HepG2 (cell line): ENCODE data around the gene DCAF15. TPM values are rescaled to one million over a fixed set of nuclear protein-coding genes. Genes with fewer than 3 reads are reported as not detected.

Experiments used
- DMTF1 ChIP-seq: sonication (generic); formaldehyde crosslinking; IDR thresholded peaks from 2 replicates; pipeline ENCODE4 v1.4.0; 2020; ENCODE audit warnings: mild to moderate bottlenecking, missing genetic modification reagents
- FIP1L1 ChIP-seq: fragments of 200-400 bp; formaldehyde crosslinking; IDR thresholded peaks from 2 replicates; pipeline ENCODE4 v1.6.1; 2018; ENCODE audit warnings: low read depth, mild to moderate bottlenecking, low read length, moderate library complexity, borderline replicate concordance; ENCODE audit not compliant: insufficient read depth
- HDAC1 ChIP-seq: sonication (generic); formaldehyde crosslinking; IDR thresholded peaks from 2 replicates; pipeline ENCODE4 v1.5.1; 2020; ENCODE audit warnings: mild to moderate bottlenecking, missing genetic modification reagents
- IKZF5 ChIP-seq: IDR thresholded peaks from 2 replicates; pipeline ENCODE4 v1.6.1; 2018; ENCODE audit warnings: missing genetic modification reagents, mild to moderate bottlenecking, missing compliant biosample characterization
- NONO ChIP-seq, 2 experiments: fragments of 450-650 bp in 1 of 2; sonication (generic) in 1 of 2; formaldehyde crosslinking in 1 of 2; IDR thresholded peaks in 1 of 2; conservative IDR thresholded peaks in 1 of 2; 2 replicates each; pipeline versions ENCODE4 v1.6.1 to v1.8.0; 2017 to 2022; ENCODE audit warnings: mild to moderate bottlenecking in 1 of 2, missing genetic modification reagents in 1 of 2, moderate library complexity in 1 of 2
- NR1H2 ChIP-seq: sonication (generic); formaldehyde crosslinking; IDR thresholded peaks from 2 replicates; pipeline ENCODE4 v1.8.1; 2022; ENCODE audit warnings: low read depth, missing genetic modification reagents, borderline replicate concordance
- RARG ChIP-seq: sonication (generic); formaldehyde crosslinking; IDR thresholded peaks from 2 replicates; pipeline ENCODE4 v1.4.0; 2020; ENCODE audit warnings: low read depth, mild to moderate bottlenecking, missing genetic modification reagents
- TARDBP ChIP-seq: sonication (generic); formaldehyde crosslinking; IDR thresholded peaks from 2 replicates; pipeline ENCODE4 v1.8.0; 2022; ENCODE audit warnings: mild to moderate bottlenecking, missing genetic modification reagents
- THAP9 ChIP-seq: sonication (generic); formaldehyde crosslinking; IDR thresholded peaks from 2 replicates; pipeline ENCODE4; 2020; ENCODE audit warnings: missing genetic modification reagents, mild to moderate bottlenecking, borderline replicate concordance
- YEATS4 ChIP-seq: sonication (generic); formaldehyde crosslinking; IDR thresholded peaks from 2 replicates; pipeline ENCODE4 v1.4.0; 2020; ENCODE audit warnings: missing genetic modification reagents, borderline replicate concordance
- ZBTB44 ChIP-seq: sonication (generic); formaldehyde crosslinking; IDR thresholded peaks from 2 replicates; pipeline ENCODE4 v1.4.0; 2020; ENCODE audit warnings: missing genetic modification reagents
- ZEB1 ChIP-seq: IDR thresholded peaks from 2 replicates; pipeline ENCODE4 v1.6.1; 2012; ENCODE audit warnings: mild to moderate bottlenecking, low read depth, inconsistent platforms; ENCODE audit not compliant: insufficient replicate concordance
- ZFP36 ChIP-seq: fragments of 150-350 bp; IDR thresholded peaks from 2 replicates; pipeline ENCODE4 v1.6.1; 2018; ENCODE audit warnings: borderline replicate concordance, low read length, low read depth; ENCODE audit not compliant: partially characterized antibody
- ZNF260 ChIP-seq: sonication (generic); formaldehyde crosslinking; IDR thresholded peaks from 2 replicates; pipeline ENCODE4 v1.4.0; 2020; ENCODE audit warnings: missing genetic modification reagents, low read depth, mild to moderate bottlenecking, borderline replicate concordance
- ZNF274 ChIP-seq: sonication (generic); formaldehyde crosslinking; IDR thresholded peaks from 2 replicates; pipeline ENCODE4 v1.5.1; 2020; ENCODE audit warnings: mild to moderate bottlenecking, missing genetic modification reagents
- ZNF446 ChIP-seq: sonication (generic); formaldehyde crosslinking; IDR thresholded peaks from 2 replicates; pipeline ENCODE4 v1.5.0; 2020; ENCODE audit warnings: mild to moderate bottlenecking, missing genetic modification reagents
- ZSCAN31 ChIP-seq: sonication (generic); formaldehyde crosslinking; IDR thresholded peaks from 2 replicates; pipeline ENCODE4 v1.5.0; 2020; ENCODE audit warnings: low read depth, mild to moderate bottlenecking, missing genetic modification reagents
- polyA plus RNA-seq, 8 experiments: library from polyadenylated mRNA; depleted of rRNA in 3 of 8; stranded (reverse) in 7 of 8; unstranded in 1 of 8; fragments of >200 nt; fragmentation: Illumina TruSeq in 4 of 8; extraction: Trizol in 4 of 8; gene quantifications; 2 replicates each; pipeline versions ENCODE4 v1.2.1 to v1.2.3, GENCODE V29; 2011 to 2016; ENCODE audit warnings: low read depth in 4 of 8, missing spikeins in 1 of 8, mixed read lengths in 1 of 8; ENCODE audit not compliant: insufficient read depth in 1 of 8
- total RNA-seq, 5 experiments: library from RNA; depleted of rRNA; stranded (reverse); fragments of >200 nt; fragmentation: Illumina TruSeq; extraction: Trizol; gene quantifications; 2 replicates each; pipeline ENCODE4 v1.2.3, GENCODE V29; 2016; ENCODE audit warnings: low read depth in 1 of 5

Gene DCAF15
- total and polyA plus RNA-seq, 2 of the 13 experiments (the other 11 are each of a cell fraction or from before 2014, with no cell fraction given) = 13.6 to 14.0 TPM

- TF ChIP-seq TARDBP (CRISPR knock-in tag) (peak; percentile 37; the same call in 1 of the 2 replicates), ZFP36 (no peak), NR1H2 (CRISPR knock-in tag) (no peak), ZNF260 (CRISPR knock-in tag) (no peak), NONO (IDR thresholded peaks at IDR 0.05) (no peak), NONO (CRISPR knock-in tag; conservative IDR thresholded peaks at IDR 0.05) (peak; percentile 88), ZSCAN31 (CRISPR knock-in tag) (peak; percentile 91; the same call in 1 of the 2 replicates), FIP1L1 (no peak), ZEB1 (no peak), ZNF446 (peak; percentile 91), ZNF274 (CRISPR knock-in tag) (peak; percentile 90), HDAC1 (CRISPR knock-in tag) (peak; percentile 70), DMTF1 (no peak), YEATS4 (peak; percentile 50; the same call in 1 of the 2 replicates), IKZF5 (CRISPR knock-in tag) (peak; percentile 64), ZBTB44 (CRISPR knock-in tag) (no peak), THAP9 (CRISPR knock-in tag) (no peak), RARG (no peak)
These were observed 46.4 kb upstream of the DCAF15 start, which contains the start of the genes BRME1 and CC2D1A (continued) for GRCh38 chr19:13905634-13906520.
